DND-41 (cell line): ENCODE measurements around the gene ORM2.

Experiments
- CTCF ChIP-seq: IDR thresholded peaks from 2 replicates; pipeline ENCODE4 v1.5.1; 2012; ENCODE audit warnings: borderline replicate concordance, low read length, moderate library complexity, mild to moderate bottlenecking; ENCODE audit not compliant: poor library complexity, severe bottlenecking; ENCODE audit errors: extremely low read depth
- EZH2 ChIP-seq: IDR thresholded peaks from 3 replicates; pipeline ENCODE4 v1.6.1; 2012; ENCODE audit warnings: borderline replicate concordance, low read depth, mild to moderate bottlenecking, moderate library complexity, low read length, inconsistent platforms; ENCODE audit not compliant: severe bottlenecking

- TF ChIP-seq CTCF (no peak), EZH2 (no peak)
Observed at GRCh38 chr9:114345493-114346065, 15.9 kb downstream of the ORM2 start.
